Stimulated activated CD4-positive, alpha-beta T cell treated with anti-CD3 and anti-CD28 coated beads, TNF-alpha, amount 100 ng/mL, for 4 hours (primary cell): ENCODE data around the gene RAPGEF6.

Source experiments
- DNase-seq, 3 experiments: peaks; one replicate each; pipeline ENCODE4 v3.0.0-alpha.2; 2020; ENCODE audit warnings: low read depth in 3 of 3

RAPGEF6 gene

GRCh38 chr5:131542723-131543122 lies 92.3 kb downstream of the RAPGEF6 start:
- DNase-seq = no peak

DNA sequence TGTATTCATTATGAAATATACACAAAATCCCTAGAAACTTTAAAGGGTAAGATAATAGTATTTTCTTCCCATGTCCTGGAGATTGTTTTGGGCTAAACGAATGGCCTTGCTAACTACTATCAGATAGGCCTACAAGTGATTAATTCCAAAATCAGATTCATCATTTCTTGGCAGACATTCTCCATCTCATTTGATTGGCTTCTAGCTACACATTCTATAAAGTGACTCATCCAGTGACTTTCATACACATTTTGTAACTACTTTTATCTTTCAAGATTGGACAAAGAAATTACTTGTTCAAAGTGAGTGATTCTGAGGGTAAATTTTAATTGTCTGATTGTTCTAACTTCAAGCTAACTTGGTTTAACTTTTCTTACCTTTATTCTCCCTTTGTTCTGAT lies 93.3 kb downstream of the RAPGEF6 start:
- no peak for DNase-seq

GRCh38 chr5:131541071-131541470 lies 94.0 kb downstream of the RAPGEF6 start:
- DNase-seq = no peak

GRCh38 chr5:131539251-131539650 lies 95.8 kb downstream of the RAPGEF6 start:
- no peak for DNase-seq

GRCh38 chr5:131538177-131538593 lies 96.8 kb downstream of the RAPGEF6 start:
- no peak for DNase-seq

GRCh38 chr5:131536850-131537448 lies 98.1 kb downstream of the RAPGEF6 start:
- no peak for DNase-seq

DNA sequence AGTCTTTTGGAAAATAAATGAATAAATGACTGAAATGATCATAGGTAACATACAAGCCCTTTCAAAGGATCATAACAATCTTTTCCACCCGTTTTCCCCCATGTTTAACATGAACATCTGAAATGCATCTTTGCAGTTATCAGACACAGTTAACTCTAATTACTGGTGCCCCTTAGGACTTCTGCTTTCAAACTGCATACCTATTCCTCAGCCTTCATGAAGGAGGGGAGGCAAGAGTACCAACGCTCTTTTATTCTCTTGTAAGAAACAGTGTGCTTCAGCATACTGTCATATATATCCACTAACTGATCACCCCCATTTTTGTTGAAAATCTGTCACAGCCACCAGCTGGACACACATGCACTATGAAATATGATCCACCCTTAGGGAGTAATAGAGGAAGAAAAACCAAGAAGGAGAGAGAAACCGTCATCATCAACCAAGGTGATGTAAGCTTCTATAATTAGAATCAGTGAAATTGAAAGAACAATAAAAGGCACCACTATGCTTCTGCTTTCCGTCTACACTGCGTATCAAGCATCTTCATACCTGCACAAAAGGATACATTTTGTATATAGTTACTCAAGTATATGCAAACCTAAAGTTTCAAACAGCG lies 98.7 kb downstream of the RAPGEF6 start:
- no peak for DNase-seq

DNA sequence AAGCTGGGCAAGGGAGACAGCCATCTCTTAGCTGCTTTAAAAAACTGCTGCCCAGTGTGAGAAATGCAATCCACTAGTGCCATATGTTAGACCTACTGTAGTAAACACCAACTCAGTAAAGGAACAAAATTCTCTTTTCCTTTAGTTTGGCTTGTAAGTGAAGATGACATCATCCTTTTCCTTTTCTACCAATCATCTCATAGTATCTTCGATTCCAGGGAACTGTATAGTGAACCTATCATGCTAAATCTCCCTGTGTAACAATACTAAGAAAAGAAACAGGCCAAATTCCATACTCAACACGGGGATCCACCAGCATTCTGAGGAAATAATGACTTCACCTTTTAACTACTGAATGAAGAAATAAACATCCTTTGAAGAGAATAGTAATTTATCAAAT lies 100.1 kb downstream of the RAPGEF6 start:
- DNase-seq = no peak

DNA sequence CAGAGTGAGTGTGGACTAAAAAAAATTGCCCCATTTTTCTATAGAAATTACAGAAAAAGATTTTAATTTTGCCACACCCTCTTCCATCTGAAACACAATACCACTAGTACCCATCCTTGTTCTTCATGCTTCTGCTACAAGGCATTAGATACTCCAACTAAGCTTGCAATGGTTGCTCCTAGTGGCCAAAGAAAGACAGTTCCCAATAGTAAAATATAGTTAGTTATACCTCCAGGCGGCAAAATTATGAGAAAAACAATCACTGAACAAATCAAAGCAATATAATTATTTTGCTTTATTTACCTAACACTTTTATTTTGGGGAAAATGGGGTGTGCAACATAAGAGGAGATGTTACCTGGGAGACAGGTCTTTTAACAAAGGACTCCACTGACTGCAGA lies 101.2 kb downstream of the RAPGEF6 start:
- no peak for DNase-seq

DNA sequence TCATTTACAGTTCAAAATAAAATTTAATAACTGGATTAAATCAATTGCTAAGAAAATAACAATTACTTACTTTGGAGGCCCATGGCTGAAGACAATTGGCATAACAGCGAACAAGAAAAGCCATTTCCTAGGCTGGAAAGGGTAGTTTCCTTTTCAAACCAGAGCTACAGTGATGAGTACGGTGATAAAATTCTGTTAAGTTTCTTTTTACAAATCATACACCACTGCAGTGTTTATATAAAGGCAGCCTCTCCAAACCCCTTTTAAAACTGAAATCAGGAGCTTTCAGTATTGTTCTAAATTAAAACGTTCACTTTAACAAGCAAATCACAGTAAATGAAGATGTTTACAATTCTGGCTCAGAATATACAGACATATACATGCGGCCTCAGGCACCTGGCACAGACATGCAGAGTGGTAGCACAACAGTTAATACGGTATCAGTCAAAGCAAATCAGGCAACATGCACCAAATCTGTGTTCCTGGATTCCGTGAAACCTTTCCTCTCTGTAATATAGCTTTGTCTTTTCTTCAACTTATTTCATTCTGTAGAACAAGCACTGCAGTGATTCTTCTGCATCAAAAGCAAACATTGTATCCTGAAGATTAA lies 102.9 kb downstream of the RAPGEF6 start:
- no peak for DNase-seq

- no peak for DNase-seq
These were observed 104.2 kb downstream of the RAPGEF6 start for GRCh38 chr5:131530706-131531331.

GRCh38 chr5:131528682-131529081 lies 106.3 kb downstream of the RAPGEF6 start:
- no peak for DNase-seq

GRCh38 chr5:131525805-131526204 lies 109.2 kb downstream of the RAPGEF6 start:
- no peak for DNase-seq

- DNase-seq = no peak
These were observed 110.6 kb downstream of the RAPGEF6 start for GRCh38 chr5:131524431-131524830.

DNA sequence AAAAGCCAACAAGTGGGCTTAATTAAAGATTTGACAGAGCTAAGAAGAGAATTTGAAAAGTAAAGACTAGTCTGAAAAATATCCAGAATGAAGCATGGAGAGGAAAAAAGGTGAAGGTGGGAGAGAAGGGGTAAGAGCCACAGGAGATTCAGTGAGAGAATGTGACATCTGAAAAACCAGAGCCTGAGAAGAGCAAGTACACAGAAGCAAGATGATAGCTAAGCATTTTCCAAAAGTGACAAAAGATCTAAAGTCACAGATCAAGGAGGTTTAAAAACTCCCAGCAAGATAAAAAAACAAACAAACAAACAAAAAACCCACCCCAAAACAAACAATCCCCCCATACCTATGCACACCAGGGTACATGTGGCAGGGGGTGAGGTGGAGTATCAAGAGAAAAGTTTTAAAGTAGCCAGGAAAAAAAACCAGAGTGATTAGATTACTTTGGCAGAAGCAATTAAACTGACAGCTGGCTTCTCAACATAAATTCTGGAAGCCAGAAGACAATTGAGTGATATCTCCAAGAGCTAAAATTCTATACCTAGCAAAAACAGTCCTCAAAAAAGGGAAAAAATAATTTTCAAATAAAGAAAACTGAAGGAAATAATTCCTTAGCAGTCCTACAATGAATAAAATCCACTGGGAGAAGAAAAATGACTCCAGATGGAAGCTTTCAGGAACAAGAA lies 111.4 kb downstream of the RAPGEF6 start:
- no peak for DNase-seq

DNA sequence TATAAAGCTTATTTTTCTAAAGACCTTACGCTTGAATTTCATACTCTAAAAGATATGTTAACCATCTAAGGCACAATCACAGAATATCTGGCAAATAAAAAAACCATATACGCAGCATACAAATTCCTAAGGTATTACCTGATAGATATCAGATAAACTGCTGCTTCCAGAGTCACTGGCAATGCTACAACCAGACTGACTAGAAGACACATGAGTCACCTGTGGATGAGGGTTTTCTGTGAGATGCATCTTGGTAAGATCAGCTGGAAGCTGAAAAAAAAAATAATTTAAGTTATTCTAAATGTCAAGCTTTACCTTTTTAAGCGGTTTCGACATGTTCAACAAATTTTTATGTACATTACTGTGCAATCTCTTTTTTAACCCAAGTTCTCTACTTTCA lies 113.8 kb downstream of the RAPGEF6 start:
- no peak for DNase-seq

GRCh38 chr5:131515348-131515747 lies 119.7 kb downstream of the RAPGEF6 start:
- DNase-seq = no peak

GRCh38 chr5:131514316-131515283 lies 120.4 kb downstream of the RAPGEF6 start:
- DNase-seq = no peak

- DNase-seq = no peak
These were observed 121.2 kb downstream of the RAPGEF6 start for GRCh38 chr5:131513780-131514179.

- no peak for DNase-seq
These were observed 123.1 kb downstream of the RAPGEF6 start for GRCh38 chr5:131511934-131512333.

GRCh38 chr5:131509801-131510200 lies 125.2 kb downstream of the RAPGEF6 start:
- no peak for DNase-seq
